ENCODE data around the gene KLHDC7B.

Gene KLHDC7B

DNA sequence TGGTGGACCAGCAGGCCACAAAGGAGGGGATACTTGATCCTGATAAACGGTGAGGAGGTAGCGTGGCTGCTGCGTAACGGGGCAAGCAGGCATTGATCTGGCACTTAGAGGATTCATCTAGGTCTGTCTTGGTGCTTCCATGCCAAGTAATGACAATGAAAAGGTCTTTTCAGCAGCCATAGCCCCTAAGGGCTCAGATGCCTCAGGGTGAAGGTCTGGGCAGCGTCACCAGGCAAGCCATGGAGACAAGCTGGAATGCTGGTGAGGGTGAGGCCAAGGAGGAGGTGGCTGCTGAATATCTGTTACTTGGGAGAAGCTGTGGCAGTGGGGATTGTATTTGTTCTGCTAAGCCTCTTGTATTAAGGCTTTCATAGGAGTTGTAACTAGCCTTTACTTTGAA lies 41.7 kb downstream of the KLHDC7B start:
- no peak overlapping the region for H3K27ac ChIP-seq (replicated peaks)
- TF ChIP-seq POLR2AphosphoS5 (IDR thresholded peaks at IDR 0.05; ENCODE audit: low read depth) (no peak), SPI1 (IDR thresholded peaks at IDR 0.05; ENCODE audit: borderline replicate concordance, low read depth) (no peak), CTCF (IDR thresholded peaks at IDR 0.05; ENCODE audit: insufficient read depth, low read length) (no peak), GABPA (IDR thresholded peaks at IDR 0.05; ENCODE audit: low read depth) (no peak)
- TF ChIP-seq, protein P1, sequence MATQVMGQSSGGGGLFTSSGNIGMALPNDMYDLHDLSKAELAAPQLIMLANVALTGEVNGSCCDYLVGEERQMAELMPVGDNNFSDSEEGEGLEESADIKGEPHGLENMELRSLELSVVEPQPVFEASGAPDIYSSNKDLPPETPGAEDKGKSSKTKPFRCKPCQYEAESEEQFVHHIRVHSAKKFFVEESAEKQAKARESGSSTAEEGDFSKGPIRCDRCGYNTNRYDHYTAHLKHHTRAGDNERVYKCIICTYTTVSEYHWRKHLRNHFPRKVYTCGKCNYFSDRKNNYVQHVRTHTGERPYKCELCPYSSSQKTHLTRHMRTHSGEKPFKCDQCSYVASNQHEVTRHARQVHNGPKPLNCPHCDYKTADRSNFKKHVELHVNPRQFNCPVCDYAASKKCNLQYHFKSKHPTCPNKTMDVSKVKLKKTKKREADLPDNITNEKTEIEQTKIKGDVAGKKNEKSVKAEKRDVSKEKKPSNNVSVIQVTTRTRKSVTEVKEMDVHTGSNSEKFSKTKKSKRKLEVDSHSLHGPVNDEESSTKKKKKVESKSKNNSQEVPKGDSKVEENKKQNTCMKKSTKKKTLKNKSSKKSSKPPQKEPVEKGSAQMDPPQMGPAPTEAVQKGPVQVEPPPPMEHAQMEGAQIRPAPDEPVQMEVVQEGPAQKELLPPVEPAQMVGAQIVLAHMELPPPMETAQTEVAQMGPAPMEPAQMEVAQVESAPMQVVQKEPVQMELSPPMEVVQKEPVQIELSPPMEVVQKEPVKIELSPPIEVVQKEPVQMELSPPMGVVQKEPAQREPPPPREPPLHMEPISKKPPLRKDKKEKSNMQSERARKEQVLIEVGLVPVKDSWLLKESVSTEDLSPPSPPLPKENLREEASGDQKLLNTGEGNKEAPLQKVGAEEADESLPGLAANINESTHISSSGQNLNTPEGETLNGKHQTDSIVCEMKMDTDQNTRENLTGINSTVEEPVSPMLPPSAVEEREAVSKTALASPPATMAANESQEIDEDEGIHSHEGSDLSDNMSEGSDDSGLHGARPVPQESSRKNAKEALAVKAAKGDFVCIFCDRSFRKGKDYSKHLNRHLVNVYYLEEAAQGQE (IDR thresholded peaks at IDR 0.05; ENCODE audit: insufficient replicate concordance, low read depth), result no peak
- no peaks in the 10 kb centered on the region for H3K27me3 ChIP-seq (ENCODE audit: insufficient read depth, poor library complexity, severe bottlenecking)
- no peak for DNase-seq (ENCODE audit: low read depth in 1 of 2, low spot score in 1 of 2)
- H3K4me3 ChIP-seq (replicated peaks; ENCODE audit: insufficient read depth, low read length), result no peak overlapping the region

- peaks cover 7% of the 10 kb centered on the region for H3K27me3 ChIP-seq (ENCODE audit: insufficient read depth, poor library complexity, severe bottlenecking)
- no peak overlapping the region for H3K4me3 ChIP-seq (replicated peaks; ENCODE audit: insufficient read depth, low read length)
- DNase-seq (ENCODE audit: low read depth in 1 of 2, low spot score in 1 of 2), result no peak
- no peak overlapping the region for H3K27ac ChIP-seq (replicated peaks)
- TF ChIP-seq, protein P1 (IDR thresholded peaks at IDR 0.05; ENCODE audit: insufficient replicate concordance, low read depth), result no peak
- TF ChIP-seq SPI1 (IDR thresholded peaks at IDR 0.05; ENCODE audit: borderline replicate concordance, low read depth) (no peak), GABPA (IDR thresholded peaks at IDR 0.05; ENCODE audit: low read depth) (no peak), POLR2AphosphoS5 (IDR thresholded peaks at IDR 0.05; ENCODE audit: low read depth) (no peak), CTCF (IDR thresholded peaks at IDR 0.05; ENCODE audit: insufficient read depth, low read length) (no peak)
Measured at GRCh38 chr22:50595189-50595588, 49.5 kb downstream of the KLHDC7B start.

- Histone ChIP-seq H3K27ac (replicated peaks) (no peak overlapping the region), H3K27me3 (ENCODE audit: insufficient read depth, poor library complexity, severe bottlenecking) (peaks cover 7% of the 10 kb centered on the region), H3K4me3 (replicated peaks; ENCODE audit: insufficient read depth, low read length) (no peak overlapping the region)
- no peak for DNase-seq (ENCODE audit: low read depth in 1 of 2, low spot score in 1 of 2)
- TF ChIP-seq POLR2AphosphoS5 (IDR thresholded peaks at IDR 0.05; ENCODE audit: low read depth) (no peak), CTCF (IDR thresholded peaks at IDR 0.05; ENCODE audit: insufficient read depth, low read length) (no peak), SPI1 (IDR thresholded peaks at IDR 0.05; ENCODE audit: borderline replicate concordance, low read depth) (no peak), GABPA (IDR thresholded peaks at IDR 0.05; ENCODE audit: low read depth) (no peak)
- TF ChIP-seq, protein P1 (IDR thresholded peaks at IDR 0.05; ENCODE audit: insufficient replicate concordance, low read depth), result no peak
Measured at GRCh38 chr22:50597097-50597496, 51.4 kb downstream of the KLHDC7B start.

All from HL-60 (cell line).